Hematopoietic multipotent progenitor cell treated with erythropoietin and hydrocortisone succinate and interleukin-3 and kit ligand, for 4 days (in vitro differentiated cells): ENCODE measurements around the gene ITFG1.
"Not testable (repeated sequence)": the region's sequence is repeated elsewhere in the genome, so short reads cannot be mapped to it uniquely, and the experiment has no call there.

Source experiments
- DNase-seq: peaks from one replicate; pipeline ENCODE4 v3.0.0-alpha.2; 2015

Gene ITFG1

GRCh38 chr16:47229053-47230050, 231.5 kb downstream of the ITFG1 start:
- peak; percentile 57 for DNase-seq

GRCh38 chr16:47228241-47228640, 232.6 kb downstream of the ITFG1 start:
- DNase-seq: no peak

- DNase-seq: no peak
These were observed 247.0 kb downstream of the ITFG1 start for GRCh38 chr16:47213761-47214440.

- DNase-seq: no peak
These were observed 249.6 kb downstream of the ITFG1 start for GRCh38 chr16:47211218-47211617.

GRCh38 chr16:47204736-47205504, 255.9 kb downstream of the ITFG1 start:
- peak; percentile 16 for DNase-seq

- DNase-seq: not testable (repeated sequence)
These were observed 257.4 kb downstream of the ITFG1 start for GRCh38 chr16:47203433-47203832.

- no peak for DNase-seq
These were observed 262.7 kb downstream of the ITFG1 start for GRCh38 chr16:47198180-47198575.

GRCh38 chr16:47197536-47198179, 263.2 kb downstream of the ITFG1 start:
- DNase-seq: no peak

- DNase-seq: no peak
These were observed 264.4 kb downstream of the ITFG1 start for GRCh38 chr16:47196457-47196856.

GRCh38 chr16:47182318-47182717, 278.5 kb downstream of the ITFG1 start:
- no peak for DNase-seq

- DNase-seq: not testable (repeated sequence)
These were observed 279.8 kb downstream of the ITFG1 start for GRCh38 chr16:47181066-47181465.

GRCh38 chr16:47180073-47180472, 280.8 kb downstream of the ITFG1 start:
- no peak for DNase-seq

- no peak for DNase-seq
These were observed 285.7 kb downstream of the ITFG1 start for GRCh38 chr16:47175152-47175551.

GRCh38 chr16:47162670-47163420, 298.0 kb downstream of the ITFG1 start:
- no peak for DNase-seq

GRCh38 chr16:47161464-47161863, 299.4 kb downstream of the ITFG1 start:
- DNase-seq: no peak

GRCh38 chr16:47160422-47160821, 300.4 kb downstream of the ITFG1 start:
- no peak for DNase-seq

GRCh38 chr16:47158992-47159391, 301.9 kb downstream of the ITFG1 start:
- no peak for DNase-seq

- DNase-seq: no peak
These were observed 304.1 kb downstream of the ITFG1 start for GRCh38 chr16:47156680-47157215.

- not testable (repeated sequence) for DNase-seq
These were observed 308.4 kb downstream of the ITFG1 start for GRCh38 chr16:47152501-47152900.

- peak; percentile 11 for DNase-seq
These were observed 310.8 kb downstream of the ITFG1 start for GRCh38 chr16:47150067-47150466.

GRCh38 chr16:47144559-47144877, 316.3 kb downstream of the ITFG1 start:
- DNase-seq: no peak
